Psoas muscle (tissue), 8 donors: ENCODE results near the gene RPS27. TPM values are rescaled to one million over a fixed set of nuclear protein-coding genes. Genes with fewer than 3 reads are reported as not detected.
A peak's percentile ranks its signal among the peaks of the same experiment; 100 is the strongest.

Experiments used
- ATAC-seq, 4 donors: fragments of 200-7000 bp; cut with Tn5 transposase; one replicate each; pipeline ENCODE4 v1.9.1; 2020; ENCODE audit warnings: moderate library complexity in 3 of 4, mild to moderate bottlenecking in 2 of 4
- DNase-seq, 2 donors: peaks; one replicate each; pipeline ENCODE4 v3.0.0-alpha.2; 2020
- H3K27ac ChIP-seq: fragments of 200-600 bp; one replicate; pipeline ENCODE4 v1.8.0; 2022
- H3K27me3 ChIP-seq, 3 donors: fragments of 200-600 bp in 1 of 3; one replicate each; pipeline versions ENCODE4 v1.6.1 to v1.8.0; 2013 to 2022; ENCODE audit warnings: low read length in 2 of 3, mild to moderate bottlenecking in 2 of 3, moderate library complexity in 1 of 3; ENCODE audit not compliant: insufficient read depth in 3 of 3
- H3K36me3 ChIP-seq, 2 donors: fragments of 200-600 bp in 1 of 2; one replicate each; pipeline versions ENCODE4 v1.6.1 to v1.8.0; 2013 to 2022; ENCODE audit warnings: low read depth in 1 of 2, mild to moderate bottlenecking in 1 of 2, moderate library complexity in 1 of 2; ENCODE audit not compliant: insufficient read depth in 1 of 2
- H3K4me1 ChIP-seq: fragments of 200-600 bp; one replicate; pipeline ENCODE4 v1.8.0; 2022
- H3K4me3 ChIP-seq: fragments of 200-600 bp; one replicate; pipeline ENCODE4 v1.8.0; 2022; ENCODE audit warnings: mild to moderate bottlenecking
- H3K9me3 ChIP-seq: fragments of 200-600 bp; one replicate; pipeline ENCODE4 v1.8.0; 2022
- WGBS, 3 donors: extraction: QIAGEN DNeasy Blood & Tissue Kit; methylation state at CpG; one replicate each; pipeline versions ENCODE4 v1.1.6 to v1.1.7; 2013; 5-methylcytosine and 5-hydroxymethylcytosine counted together
- intact Hi-C, 2 donors: fragments of 100-400 bp; cut with DNase I; formaldehyde crosslinking; loops; one replicate each; pipeline versions ENCODE4 v1.11.0 to v1.14.2; 2022
- polyA plus RNA-seq, 3 donors: library from polyadenylated mRNA; stranded (reverse); fragments of 200-250 nt; gene quantifications; one replicate each; pipeline ENCODE4 v1.2.3, GENCODE V29; 2013
- total RNA-seq, 4 donors: library from RNA; stranded (reverse); fragmentation: NEBNext Ultra II Directional in 2 of 4; extraction: Animal tissue kit (Norgen Biotek cat#: 25700) in 2 of 4; gene quantifications; one replicate each; pipeline versions ENCODE4 v1.2.1 to v1.2.4, GENCODE V29; 2021 to 2023
- TF ChIP-seq, protein P1 (sequence below): fragments of 200-600 bp; IDR thresholded peaks from one replicate; pipeline ENCODE4 v1.8.0; 2022; ENCODE audit warnings: antibody characterized with exemption
- donor health status: healthy with polysubstance abuse.
- donor health status: DM: no; HTN: no; CAD: no; lungs with moderate emphysema.
- donor health status: Bipolar disorder and iron deficiency.
- donor health status: healthy.
- donor health status: DM: yes; HTN: yes; CAD: no.
- donor health status: DM: no; HTN: no; CAD: no.
- donor health status: DM: no; HTN: no; CAD: no.
- donor health status: DM: yes; HTN: yes; CAD: no.

Gene RPS27
- total and polyA plus RNA-seq, 7 donors, result 653 to 8,046 (median 1,325) TPM

DNA sequence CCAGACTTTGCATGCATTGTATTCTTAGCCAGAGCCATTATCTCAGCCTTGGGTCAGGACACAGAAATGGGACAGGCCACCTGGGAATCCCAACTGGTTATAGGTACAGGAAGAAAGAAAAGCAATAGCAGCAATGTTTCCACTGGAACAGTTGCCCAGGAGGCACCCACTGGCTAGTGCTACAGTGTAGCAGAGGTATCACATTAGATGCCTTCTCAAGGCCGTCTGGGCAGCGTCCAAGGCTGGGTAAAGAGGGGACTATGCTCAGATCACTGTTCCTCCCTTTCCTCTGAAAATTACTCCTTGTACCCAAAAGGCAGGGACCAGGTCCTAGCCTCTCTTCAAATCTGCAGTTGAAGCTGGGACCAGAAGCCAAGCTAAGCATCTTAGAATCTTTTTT is 20.2 kb upstream of the RPS27 start:
- H3K27ac ChIP-seq, result no peak overlapping the region
- H3K4me1 ChIP-seq, result peaks cover 11% of the 10 kb centered on the region
- no peak for DNase-seq
- no peak overlapping the region for H3K4me3 ChIP-seq
- intact Hi-C loops, result no loop called here
- H3K9me3 ChIP-seq, result no peaks in the 10 kb centered on the region
- no peak for ATAC-seq
- 85 to 91% (median 86%) methylated on average over 2 of the region's 2 CpGs for WGBS, 3 donors
- H3K36me3 ChIP-seq, result peaks cover 0 to 32% of the 10 kb centered on the region in 2 donors
- H3K27me3 ChIP-seq, result no peaks in the 10 kb centered on the region
- TF ChIP-seq, protein P1, sequence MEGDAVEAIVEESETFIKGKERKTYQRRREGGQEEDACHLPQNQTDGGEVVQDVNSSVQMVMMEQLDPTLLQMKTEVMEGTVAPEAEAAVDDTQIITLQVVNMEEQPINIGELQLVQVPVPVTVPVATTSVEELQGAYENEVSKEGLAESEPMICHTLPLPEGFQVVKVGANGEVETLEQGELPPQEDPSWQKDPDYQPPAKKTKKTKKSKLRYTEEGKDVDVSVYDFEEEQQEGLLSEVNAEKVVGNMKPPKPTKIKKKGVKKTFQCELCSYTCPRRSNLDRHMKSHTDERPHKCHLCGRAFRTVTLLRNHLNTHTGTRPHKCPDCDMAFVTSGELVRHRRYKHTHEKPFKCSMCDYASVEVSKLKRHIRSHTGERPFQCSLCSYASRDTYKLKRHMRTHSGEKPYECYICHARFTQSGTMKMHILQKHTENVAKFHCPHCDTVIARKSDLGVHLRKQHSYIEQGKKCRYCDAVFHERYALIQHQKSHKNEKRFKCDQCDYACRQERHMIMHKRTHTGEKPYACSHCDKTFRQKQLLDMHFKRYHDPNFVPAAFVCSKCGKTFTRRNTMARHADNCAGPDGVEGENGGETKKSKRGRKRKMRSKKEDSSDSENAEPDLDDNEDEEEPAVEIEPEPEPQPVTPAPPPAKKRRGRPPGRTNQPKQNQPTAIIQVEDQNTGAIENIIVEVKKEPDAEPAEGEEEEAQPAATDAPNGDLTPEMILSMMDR, result no peak

DNA sequence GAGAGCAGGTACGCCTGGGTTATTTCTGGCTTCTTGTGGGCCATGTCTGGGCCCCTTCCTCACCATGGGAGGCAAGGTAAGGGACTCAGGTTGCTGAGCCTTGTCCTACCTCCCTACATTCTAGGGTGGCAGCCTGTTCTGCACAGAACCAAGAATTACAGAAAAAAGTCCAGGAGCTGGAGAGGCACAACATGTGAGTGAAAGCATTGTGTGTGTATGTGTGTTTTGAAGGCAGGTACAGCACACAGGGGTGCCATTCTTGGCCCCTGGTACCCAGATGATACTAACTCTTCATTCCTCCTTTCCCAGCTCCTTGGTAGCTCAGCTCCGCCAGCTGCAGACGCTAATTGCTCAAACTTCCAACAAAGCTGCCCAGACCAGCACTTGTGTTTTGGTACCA is 17.5 kb upstream of the RPS27 start:
- Histone ChIP-seq H3K4me3 (no peak overlapping the region), H3K27me3 (no peaks in the 10 kb centered on the region), H3K9me3 (no peaks in the 10 kb centered on the region), H3K36me3 (peaks cover 0 to 43% of the 10 kb centered on the region in 2 donors), H3K27ac (no peak overlapping the region), H3K4me1 (peaks cover 11% of the 10 kb centered on the region)
- intact Hi-C loops, result no loop called here
- TF ChIP-seq, protein P1, result no peak
- ATAC-seq (no peak), DNase-seq (no peak)
- WGBS, 3 donors, result 86 to 95% (median 88%) methylated on average over 3 of the region's 3 CpGs

DNA sequence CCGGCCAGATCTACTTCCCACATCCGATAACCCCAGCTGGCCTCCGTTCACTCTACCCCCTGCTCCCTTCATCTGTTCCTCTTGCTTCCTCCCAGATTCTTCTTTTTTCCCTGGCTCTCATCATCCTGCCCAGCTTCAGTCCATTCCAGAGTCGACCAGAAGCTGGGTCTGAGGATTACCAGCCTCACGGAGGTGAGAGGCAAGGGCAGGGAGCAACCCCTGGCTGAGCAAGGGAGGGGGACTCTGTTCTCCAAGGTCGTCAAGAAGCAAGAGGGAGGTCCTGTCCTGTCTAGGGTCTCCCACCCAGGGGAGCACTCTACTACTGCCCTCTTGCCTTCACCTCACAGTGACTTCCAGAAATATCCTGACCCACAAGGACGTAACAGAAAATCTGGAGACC is 17.0 kb upstream of the RPS27 start:
- peaks cover 15% of the 10 kb centered on the region for H3K4me1 ChIP-seq
- no peak for DNase-seq
- no peak overlapping the region for H3K4me3 ChIP-seq
- intact Hi-C loops, result no loop called here
- TF ChIP-seq, protein P1, result no peak
- WGBS, 3 donors, result 64 to 80% (median 65%) methylated on average over 7 of the region's 7 CpGs
- peaks cover 0 to 43% of the 10 kb centered on the region in 2 donors for H3K36me3 ChIP-seq
- no peaks in the 10 kb centered on the region for H3K9me3 ChIP-seq
- no peak overlapping the region for H3K27ac ChIP-seq
- H3K27me3 ChIP-seq, result no peaks in the 10 kb centered on the region
- no peak for ATAC-seq

DNA sequence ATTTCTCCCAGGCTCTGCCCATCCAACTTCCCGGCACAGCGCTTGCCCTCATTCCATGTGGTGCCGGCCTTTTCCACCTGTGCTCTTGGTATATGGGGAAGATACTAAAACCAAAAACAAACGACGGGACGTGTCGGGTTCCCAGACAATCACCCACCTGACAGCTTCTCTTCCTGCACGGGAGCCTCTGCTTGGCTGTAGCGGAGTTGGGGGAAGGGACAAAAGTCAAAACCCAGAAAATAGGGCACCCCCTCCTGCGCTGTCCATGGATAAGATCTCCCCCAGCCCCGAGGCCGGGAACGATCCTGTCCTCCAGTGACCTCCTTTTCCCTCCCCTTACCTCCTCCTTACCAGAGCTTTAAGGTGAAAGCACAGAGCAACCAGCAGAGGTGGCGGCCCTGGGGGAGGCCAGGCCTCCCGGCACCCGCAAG is 13.7 kb upstream of the RPS27 start:
- Histone ChIP-seq H3K9me3 (no peaks in the 10 kb centered on the region), H3K27me3 (no peaks in the 10 kb centered on the region), H3K36me3 (peaks cover 0 to 53% of the 10 kb centered on the region in 2 donors), H3K4me1 (peaks cover 20% of the 10 kb centered on the region), H3K4me3 (peak overlapping the region; percentile 83), H3K27ac (peak overlapping the region; percentile 94)
- DNase-seq (no peak), ATAC-seq (peak in 3 of 4 donors; percentile 6 to 21 (median 9))
- WGBS, 3 donors, result 1 to 2% (median 2%) methylated on average over 15 to 16 of the region's 16 CpGs
- TF ChIP-seq, protein P1, result no peak
- intact Hi-C loops, result no loop called here
